MCF 10A (cell line): ENCODE measurements around the gene CLEC16A. TPM values are rescaled to one million over a fixed set of nuclear protein-coding genes. Genes with fewer than 3 reads are reported as not detected.

Source experiments
- BruUV-seq: library from RNA; stranded (reverse); fragments of 400-500 nt; replicated peaks from 2 replicates; lab custom pipeline; 2021; lab: Mats Ljungman, UMichigan
- CTCF ChIA-PET: fragments of 300-600 bp; sonication (Branson Sonifier 250); formaldehyde crosslinking; extraction: SDS; loops from one replicate; lab custom pipeline; 2021; ENCODE audit warnings: antibody characterized with exemption, inconsistent platforms; lab: Yijun Ruan, JAX
- POLR2A ChIA-PET: fragments of 300-600, 350-650 bp; sonication (Branson Sonifier 250); formaldehyde crosslinking; extraction: SDS; loops from one replicate; lab custom pipeline; 2020; ENCODE audit warnings: antibody characterized with exemption, inconsistent platforms; lab: Yijun Ruan, JAX
- DNase-seq: peaks from one replicate; pipeline ENCODE4 v3.0.0-alpha.2; 2018; ENCODE audit not compliant: unreplicated experiment
- H3K27ac Mint-ChIP-seq: one replicate; pipeline ENCODE4 v1.8.0; 2022; ENCODE audit warnings: mild to moderate bottlenecking, low read depth, mixed read lengths; ENCODE audit not compliant: unreplicated experiment
- H3K27me3 Mint-ChIP-seq: one replicate; pipeline ENCODE4 v1.8.0; 2022; ENCODE audit warnings: mixed read lengths; ENCODE audit not compliant: insufficient read depth, unreplicated experiment
- H3K36me3 Mint-ChIP-seq: one replicate; pipeline ENCODE4 v1.8.0; 2022; ENCODE audit warnings: mild to moderate bottlenecking, moderate library complexity, mixed read lengths; ENCODE audit not compliant: insufficient read depth, unreplicated experiment
- H3K4me1 Mint-ChIP-seq: one replicate; pipeline ENCODE4 v1.8.0; 2022; ENCODE audit warnings: mixed read lengths; ENCODE audit not compliant: insufficient read depth, unreplicated experiment
- H3K4me3 Mint-ChIP-seq: one replicate; pipeline ENCODE4 v1.8.0; 2022; ENCODE audit warnings: mild to moderate bottlenecking, moderate library complexity, mixed read lengths; ENCODE audit not compliant: unreplicated experiment
- H3K9me3 Mint-ChIP-seq: one replicate; pipeline ENCODE4 v1.8.0; 2022; ENCODE audit warnings: mixed read lengths; ENCODE audit not compliant: unreplicated experiment
- CTCF ChIP-seq: fragments of 200-600 bp; IDR thresholded peaks from one replicate; pipeline ENCODE4 v1.8.0; 2022; ENCODE audit warnings: antibody characterized with exemption, mild to moderate bottlenecking; ENCODE audit not compliant: unreplicated experiment
- intact Hi-C: fragments of 100-400 bp; cut with micrococcal nuclease; formaldehyde crosslinking; loops from 2 replicates; pipeline ENCODE4 v1.14.1; 2022
- total RNA-seq: library from RNA; stranded (reverse); gene quantifications from 2 replicates; pipeline ENCODE4 v1.2.3, GENCODE V29; 2022

Gene CLEC16A
- total RNA-seq, 1 experiment from 2014 or later = 32.4 TPM

- intact Hi-C loops = no loop called here
- H3K4me1 Mint-ChIP-seq = no peaks in the 10 kb centered on the region
- no peaks in the 10 kb centered on the region for H3K27me3 Mint-ChIP-seq
- no peak for DNase-seq
- ChIA-PET POLR2A (interaction anchor here (0.6 kb wide), 1 partner anchor 202 kb away, joined by 3 read pairs; no protein-coding TSS in a partner anchor), CTCF (interaction anchor here (0.6 to 0.7 kb wide), 2 partner anchors 15 to 29 kb away, joined by 3 to 4 read pairs; no protein-coding TSS in a partner anchor)
- H3K27ac Mint-ChIP-seq = no peak overlapping the region
- no peak overlapping the region for H3K4me3 Mint-ChIP-seq
- H3K9me3 Mint-ChIP-seq = no peaks in the 10 kb centered on the region
- no peak for TF ChIP-seq CTCF
- no TSS peak for BruUV-seq
- H3K36me3 Mint-ChIP-seq = peaks cover 11% of the 10 kb centered on the region
Measured at GRCh38 chr16:11159282-11159681, 214.9 kb downstream of the CLEC16A start.

GRCh38 chr16:11160676-11161115 is 216.3 kb downstream of the CLEC16A start:
- intact Hi-C loops = no loop called here
- CTCF ChIA-PET = interaction anchor here (0.5 to 0.9 kb wide), 5 partner anchors 31 to 181 kb away, joined by 3 to 5 read pairs (median 3); no protein-coding TSS in a partner anchor

GRCh38 chr16:11161439-11161838 is 217.1 kb downstream of the CLEC16A start:
- Mint-ChIP-seq H3K27ac (no peak overlapping the region), H3K9me3 (no peaks in the 10 kb centered on the region), H3K36me3 (peaks cover 11% of the 10 kb centered on the region), H3K27me3 (no peaks in the 10 kb centered on the region), H3K4me1 (no peaks in the 10 kb centered on the region), H3K4me3 (no peak overlapping the region)
- no peak for DNase-seq
- BruUV-seq = no TSS peak
- intact Hi-C loops = no loop called here
- ChIA-PET CTCF (interaction anchor here (0.5 to 1.2 kb wide), 5 partner anchors 30 to 181 kb away, joined by 3 to 5 read pairs (median 3); no protein-coding TSS in a partner anchor), POLR2A (interaction anchor here (0.6 to 1.0 kb wide), 2 partner anchors 10 to 556 kb away, joined by 3 to 4 read pairs; no protein-coding TSS in a partner anchor)
- TF ChIP-seq CTCF = no peak

More at GRCh38 chr16:11160676-11161115, 216.3 kb downstream of the CLEC16A start:
- Mint-ChIP-seq H3K4me3 (no peak overlapping the region), H3K27me3 (no peaks in the 10 kb centered on the region), H3K27ac (no peak overlapping the region), H3K4me1 (no peaks in the 10 kb centered on the region), H3K9me3 (no peaks in the 10 kb centered on the region), H3K36me3 (peaks cover 11% of the 10 kb centered on the region)
- POLR2A ChIA-PET = interaction anchor here (1.0 kb wide), 1 partner anchor 9 kb away, joined by 3 read pairs; no protein-coding TSS in a partner anchor
- no peak for DNase-seq
- BruUV-seq = no TSS peak
- no peak for TF ChIP-seq CTCF

- DNase-seq = no peak
- Mint-ChIP-seq H3K9me3 (no peaks in the 10 kb centered on the region), H3K36me3 (peaks cover 13% of the 10 kb centered on the region), H3K4me1 (no peaks in the 10 kb centered on the region), H3K27ac (no peak overlapping the region), H3K27me3 (no peaks in the 10 kb centered on the region), H3K4me3 (no peak overlapping the region)
- BruUV-seq = no TSS peak
- CTCF ChIA-PET = interaction anchor here (1.0 to 1.2 kb wide), 3 partner anchors 59 to 95 kb away, joined by 3 to 5 read pairs (median 3); no protein-coding TSS in a partner anchor
- TF ChIP-seq CTCF = no peak
- intact Hi-C loops = no loop called here
- POLR2A ChIA-PET = no interaction called here
Measured at GRCh38 chr16:11161974-11162373, 217.6 kb downstream of the CLEC16A start.
